GM21528 (cell line): ENCODE measurements around the gene CSAG3.

ENCODE experiments used
- ATAC-seq: cut with Tn5 transposase; IDR thresholded peaks from one replicate; pipeline ENCODE4 v1.9.1; 2021; ENCODE audit warnings: mild to moderate bottlenecking, moderate library complexity; ENCODE audit not compliant: unreplicated experiment, low FRiP score

The CSAG3 gene

GRCh38 chrX:152806035-152806434 lies 47.0 kb downstream of the CSAG3 start:
- no peak for ATAC-seq
